ENCODE data around the gene RAB25.

RAB25 gene

DNA sequence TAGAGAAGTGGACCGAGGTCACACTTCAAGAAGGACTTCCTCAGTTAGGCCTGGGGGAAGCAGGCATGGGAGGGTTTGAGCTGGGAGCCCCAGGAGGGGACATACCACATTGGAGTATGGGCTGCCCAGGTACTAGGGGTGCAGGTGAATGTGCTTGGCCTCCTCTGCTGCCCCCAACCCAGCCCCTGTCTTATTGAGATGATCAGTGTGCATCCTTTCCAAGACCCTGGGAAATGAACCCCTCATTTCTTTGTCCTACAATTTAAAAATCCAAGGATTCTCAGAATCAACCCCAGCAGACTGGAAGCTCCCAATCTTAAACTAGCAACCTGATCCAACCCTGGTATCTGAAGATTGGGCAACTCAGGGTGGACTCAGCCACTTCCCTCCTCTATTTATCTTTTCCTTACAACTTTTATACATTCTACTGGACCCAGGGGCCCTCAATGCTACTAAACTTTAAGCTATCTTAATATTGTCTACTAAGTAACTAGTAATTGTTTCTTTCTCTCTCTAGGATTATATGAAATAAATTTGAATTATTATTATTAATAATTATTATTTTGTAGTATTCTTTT, 12.2 kb downstream of the RAB25 start:
- TF ChIP-seq, protein P1, sequence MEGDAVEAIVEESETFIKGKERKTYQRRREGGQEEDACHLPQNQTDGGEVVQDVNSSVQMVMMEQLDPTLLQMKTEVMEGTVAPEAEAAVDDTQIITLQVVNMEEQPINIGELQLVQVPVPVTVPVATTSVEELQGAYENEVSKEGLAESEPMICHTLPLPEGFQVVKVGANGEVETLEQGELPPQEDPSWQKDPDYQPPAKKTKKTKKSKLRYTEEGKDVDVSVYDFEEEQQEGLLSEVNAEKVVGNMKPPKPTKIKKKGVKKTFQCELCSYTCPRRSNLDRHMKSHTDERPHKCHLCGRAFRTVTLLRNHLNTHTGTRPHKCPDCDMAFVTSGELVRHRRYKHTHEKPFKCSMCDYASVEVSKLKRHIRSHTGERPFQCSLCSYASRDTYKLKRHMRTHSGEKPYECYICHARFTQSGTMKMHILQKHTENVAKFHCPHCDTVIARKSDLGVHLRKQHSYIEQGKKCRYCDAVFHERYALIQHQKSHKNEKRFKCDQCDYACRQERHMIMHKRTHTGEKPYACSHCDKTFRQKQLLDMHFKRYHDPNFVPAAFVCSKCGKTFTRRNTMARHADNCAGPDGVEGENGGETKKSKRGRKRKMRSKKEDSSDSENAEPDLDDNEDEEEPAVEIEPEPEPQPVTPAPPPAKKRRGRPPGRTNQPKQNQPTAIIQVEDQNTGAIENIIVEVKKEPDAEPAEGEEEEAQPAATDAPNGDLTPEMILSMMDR (IDR thresholded peaks at IDR 0.05; ENCODE audit: low read length, missing control alignments), result no peak
- no peak for DNase-seq (ENCODE audit: low read depth)
- H3K4me3 ChIP-seq (replicated peaks; ENCODE audit: low read depth, low read length), result no peak overlapping the region

DNA sequence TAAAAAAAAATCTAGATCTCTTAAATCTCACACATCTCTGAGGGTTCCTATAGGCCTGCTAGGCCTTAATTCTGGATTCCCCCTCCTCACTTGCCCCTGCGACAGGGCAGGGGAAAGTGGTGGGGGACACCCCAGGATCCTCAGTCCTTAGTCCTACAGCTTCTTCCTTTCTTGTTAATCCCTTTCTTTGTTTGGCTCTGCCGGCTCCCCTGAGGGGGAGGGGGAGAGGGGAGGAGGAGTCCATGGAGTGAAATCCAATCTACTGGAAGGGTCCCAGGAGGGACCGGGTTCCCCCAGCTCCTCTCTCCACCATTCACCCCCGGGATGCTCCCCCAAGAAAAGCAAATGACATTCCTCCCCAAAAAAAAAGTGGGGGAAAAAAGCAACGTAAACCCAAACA, 12.8 kb downstream of the RAB25 start:
- DNase-seq (ENCODE audit: low read depth), result no peak
- TF ChIP-seq, protein P1 (IDR thresholded peaks at IDR 0.05; ENCODE audit: low read length, missing control alignments), result no peak

DNA sequence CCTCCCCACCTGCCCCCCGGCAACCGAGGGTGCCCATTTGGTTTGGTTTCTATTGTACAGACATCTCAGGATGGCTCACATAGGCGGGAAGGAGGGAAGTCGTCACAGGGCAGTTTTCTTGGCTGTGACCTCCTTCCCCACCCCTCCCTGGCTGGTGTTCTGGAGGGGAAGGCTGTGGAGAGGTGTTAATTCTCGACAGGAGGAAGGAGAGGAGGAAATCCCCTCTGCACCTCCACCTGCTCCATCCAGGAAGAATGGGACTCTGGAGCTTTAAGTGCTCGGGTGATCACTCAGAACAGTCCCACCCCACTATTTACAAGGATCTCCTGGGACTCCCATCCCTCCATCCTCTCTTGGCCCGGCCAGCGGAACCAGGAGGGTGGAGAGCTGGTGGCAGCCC, 13.7 kb downstream of the RAB25 start:
- no peak overlapping the region for H3K4me3 ChIP-seq (replicated peaks; ENCODE audit: low read depth, low read length)
- TF ChIP-seq, protein P1 (IDR thresholded peaks at IDR 0.05; ENCODE audit: low read length, missing control alignments), result no peak
- no peak for DNase-seq (ENCODE audit: low read depth)

More for the DNA sequence above, 12.8 kb downstream of the RAB25 start:
- no peak overlapping the region for H3K4me3 ChIP-seq (replicated peaks; ENCODE audit: low read depth, low read length)

DNA sequence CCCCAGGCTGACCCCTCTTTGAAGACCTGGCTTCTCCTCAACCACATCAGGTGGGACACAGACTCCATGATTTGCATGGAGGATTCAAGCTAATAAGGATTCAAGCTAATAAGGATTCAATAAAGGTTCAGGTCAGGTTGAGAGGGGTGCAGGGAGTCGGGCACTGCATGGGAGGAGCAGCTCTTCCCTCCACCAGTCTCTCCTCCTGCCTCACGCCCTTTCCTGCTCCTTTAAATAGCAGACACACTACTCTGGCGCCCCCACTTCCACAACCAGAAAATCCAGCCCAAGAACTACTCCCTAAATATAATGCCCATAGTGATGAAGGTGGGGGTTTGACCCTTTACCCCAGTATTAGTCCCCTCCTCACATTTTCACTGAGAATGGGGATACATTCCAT, 14.2 kb downstream of the RAB25 start:
- TF ChIP-seq, protein P1 (IDR thresholded peaks at IDR 0.05; ENCODE audit: low read length, missing control alignments), result no peak
- H3K4me3 ChIP-seq (replicated peaks; ENCODE audit: low read depth, low read length), result no peak overlapping the region
- DNase-seq (ENCODE audit: low read depth), result no peak

DNA sequence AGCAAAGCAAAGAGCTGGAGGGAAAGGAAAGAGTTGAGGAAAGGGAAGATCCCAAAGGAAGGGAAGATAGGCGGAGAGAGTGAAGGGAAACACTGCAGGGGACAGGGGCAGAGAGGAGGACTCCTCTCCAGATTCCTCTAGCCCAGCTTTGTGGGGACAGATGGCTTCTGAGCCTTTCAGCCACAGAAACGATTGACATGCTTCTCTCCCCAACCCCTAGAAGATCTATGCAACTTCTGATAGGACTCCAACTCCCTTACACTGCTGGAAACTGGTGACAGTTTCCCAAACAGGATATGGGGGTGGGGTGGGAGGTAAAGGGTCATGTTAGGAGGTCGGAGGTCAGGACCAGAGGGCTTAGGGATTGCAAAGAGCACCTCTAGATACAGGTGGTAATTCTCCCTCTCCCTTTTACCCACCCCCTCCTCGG, 14.8 kb downstream of the RAB25 start:
- no peak overlapping the region for H3K4me3 ChIP-seq (replicated peaks; ENCODE audit: low read depth, low read length)
- DNase-seq (ENCODE audit: low read depth), result no peak
- TF ChIP-seq, protein P1 (IDR thresholded peaks at IDR 0.05; ENCODE audit: low read length, missing control alignments), result no peak

DNA sequence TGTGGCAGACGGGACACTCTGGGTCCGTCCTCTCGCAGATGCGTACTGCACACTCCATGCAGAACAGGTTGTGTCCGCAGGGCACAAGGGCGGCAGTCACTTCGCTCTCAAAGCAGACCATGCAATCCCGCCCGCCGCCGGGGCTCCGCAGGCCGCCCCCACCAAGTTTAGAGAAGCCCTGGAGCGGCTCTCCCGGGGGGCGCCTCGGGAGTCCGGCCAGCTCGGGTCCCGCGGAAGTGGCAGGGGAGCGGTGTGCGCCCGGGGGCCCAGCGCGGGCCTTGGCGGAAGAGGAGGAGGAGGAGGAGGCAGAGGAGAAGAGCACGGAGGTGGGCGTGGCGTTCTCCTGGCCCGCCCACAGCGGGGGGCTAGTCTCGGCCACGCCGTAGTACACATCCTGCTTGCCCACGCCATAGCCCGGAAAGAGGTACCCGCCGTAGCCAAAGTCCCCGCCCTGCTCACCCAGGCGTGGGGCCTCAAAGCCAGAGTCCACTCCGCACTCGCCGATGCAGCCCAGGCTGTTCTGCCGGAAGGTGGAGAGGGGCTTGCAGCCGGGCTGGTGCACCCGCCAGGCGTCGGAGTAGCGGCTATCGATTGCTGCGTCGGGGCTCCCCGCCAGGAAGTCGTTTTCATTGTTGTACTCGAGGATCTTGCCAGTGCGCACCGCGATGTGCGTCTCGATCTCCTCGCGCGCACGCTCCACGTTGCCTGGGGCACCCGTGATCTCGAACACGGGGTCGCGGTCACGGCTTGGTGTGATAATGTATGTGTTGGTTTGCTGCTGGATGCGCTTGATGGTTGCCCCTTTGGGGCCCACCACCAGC, 15.9 kb downstream of the RAB25 start:
- H3K4me3 ChIP-seq (replicated peaks; ENCODE audit: low read depth, low read length), result no peak overlapping the region
- no peak for DNase-seq (ENCODE audit: low read depth)
- TF ChIP-seq, protein P1 (IDR thresholded peaks at IDR 0.05; ENCODE audit: low read length, missing control alignments), result no peak

All from fibroblast of pulmonary artery (primary cell).